ENCODE data around the gene MBOAT2. TPM values are rescaled to one million over a fixed set of nuclear protein-coding genes. Genes with fewer than 3 reads are reported as not detected.
A peak's percentile ranks its signal among the peaks of the same experiment; 100 is the strongest.

Gene MBOAT2
- total RNA-seq, 4 donors from 2014 or later: 5.7 to 12.6 (median 7.4) TPM

DNA sequence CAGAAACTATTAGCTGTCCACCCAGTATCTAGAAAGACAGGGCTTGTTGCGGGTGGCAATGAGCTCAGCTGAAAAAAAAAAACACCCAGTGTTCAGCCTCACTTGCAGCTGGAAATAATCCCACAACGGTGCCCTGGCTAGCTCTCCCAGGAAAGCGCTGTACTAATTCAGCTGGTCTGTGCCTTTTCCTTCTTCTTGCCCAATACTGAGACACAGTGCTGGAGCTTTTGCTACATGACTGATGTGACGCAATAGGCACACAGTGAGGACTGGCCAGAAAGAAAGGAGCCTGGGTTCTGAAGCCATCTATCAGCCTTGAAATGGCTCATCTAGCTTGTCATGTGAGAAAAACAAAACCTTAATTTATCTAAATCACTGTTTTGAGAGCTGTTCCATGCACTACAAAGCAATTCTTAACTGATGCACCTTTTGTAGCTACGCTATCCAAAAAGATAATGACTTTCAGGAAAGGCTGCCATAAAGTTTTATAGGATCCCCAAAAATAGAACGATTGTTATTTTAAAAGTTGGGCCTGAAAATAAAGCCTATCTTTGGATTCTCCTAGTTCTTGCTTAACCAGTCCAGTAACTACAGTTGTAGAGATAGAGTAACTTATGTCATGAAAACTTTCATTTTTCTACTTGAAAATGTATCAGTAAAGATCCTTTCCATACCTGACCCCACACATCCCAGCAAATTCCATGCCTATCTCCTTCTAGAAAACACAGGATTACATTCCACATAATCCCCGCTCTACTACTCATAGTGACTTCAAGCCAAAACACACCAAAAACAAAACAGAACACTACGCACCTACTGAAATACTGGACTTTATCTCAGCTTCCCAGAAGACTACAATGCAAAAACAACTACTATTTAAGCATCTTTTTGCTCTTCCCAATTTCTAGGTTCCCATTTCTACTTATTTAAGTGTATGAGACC, 181.9 kb downstream of the MBOAT2 start:
- TF ChIP-seq, protein P1, sequence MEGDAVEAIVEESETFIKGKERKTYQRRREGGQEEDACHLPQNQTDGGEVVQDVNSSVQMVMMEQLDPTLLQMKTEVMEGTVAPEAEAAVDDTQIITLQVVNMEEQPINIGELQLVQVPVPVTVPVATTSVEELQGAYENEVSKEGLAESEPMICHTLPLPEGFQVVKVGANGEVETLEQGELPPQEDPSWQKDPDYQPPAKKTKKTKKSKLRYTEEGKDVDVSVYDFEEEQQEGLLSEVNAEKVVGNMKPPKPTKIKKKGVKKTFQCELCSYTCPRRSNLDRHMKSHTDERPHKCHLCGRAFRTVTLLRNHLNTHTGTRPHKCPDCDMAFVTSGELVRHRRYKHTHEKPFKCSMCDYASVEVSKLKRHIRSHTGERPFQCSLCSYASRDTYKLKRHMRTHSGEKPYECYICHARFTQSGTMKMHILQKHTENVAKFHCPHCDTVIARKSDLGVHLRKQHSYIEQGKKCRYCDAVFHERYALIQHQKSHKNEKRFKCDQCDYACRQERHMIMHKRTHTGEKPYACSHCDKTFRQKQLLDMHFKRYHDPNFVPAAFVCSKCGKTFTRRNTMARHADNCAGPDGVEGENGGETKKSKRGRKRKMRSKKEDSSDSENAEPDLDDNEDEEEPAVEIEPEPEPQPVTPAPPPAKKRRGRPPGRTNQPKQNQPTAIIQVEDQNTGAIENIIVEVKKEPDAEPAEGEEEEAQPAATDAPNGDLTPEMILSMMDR (IDR thresholded peaks at IDR 0.05): no peak
- ATAC-seq (ENCODE audit: low FRiP score) (peak; percentile 83), DNase-seq (ENCODE audit: low spot score) (no peak)

DNA sequence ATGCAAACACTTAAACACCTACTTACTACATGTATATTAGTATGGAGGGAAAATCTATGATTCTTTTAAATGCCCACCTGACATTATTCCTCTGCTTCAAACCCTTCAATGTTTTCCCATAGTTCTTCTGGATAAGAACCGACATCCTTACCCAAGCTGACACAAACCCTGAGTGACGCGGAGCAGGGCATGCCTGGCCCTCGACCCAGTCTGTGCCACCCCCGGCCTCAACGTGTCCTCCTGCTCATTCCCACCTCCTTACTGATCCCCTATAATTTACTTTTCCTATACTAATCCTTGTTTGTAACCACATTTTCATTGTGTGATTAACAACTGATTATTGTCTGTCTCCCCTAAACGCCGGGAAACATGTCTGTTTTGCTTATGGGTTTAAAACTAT, 183.5 kb downstream of the MBOAT2 start:
- ATAC-seq (ENCODE audit: low FRiP score) (no peak), DNase-seq (ENCODE audit: low spot score) (no peak)
- TF ChIP-seq, protein P1 (IDR thresholded peaks at IDR 0.05): no peak

DNA sequence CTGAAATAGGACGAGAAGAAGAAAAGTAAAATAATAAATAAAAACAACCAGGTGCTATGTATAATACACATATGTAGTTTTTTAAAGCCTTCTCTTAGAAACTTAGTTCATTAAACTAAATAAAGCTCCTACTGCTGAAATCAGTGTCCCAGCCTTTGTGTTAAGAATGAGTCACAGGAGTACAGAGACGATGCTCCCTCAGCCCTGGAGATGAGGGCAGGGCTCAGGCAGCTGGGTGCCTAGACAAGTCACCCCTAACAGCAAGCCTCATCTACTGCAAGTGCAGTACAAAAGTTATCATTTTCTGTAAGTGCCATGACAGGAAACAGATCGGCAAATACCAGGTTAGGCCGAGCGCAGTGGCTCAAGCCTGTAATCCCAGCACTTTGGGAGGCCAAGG, 184.3 kb downstream of the MBOAT2 start:
- TF ChIP-seq, protein P1 (IDR thresholded peaks at IDR 0.05): no peak
- ATAC-seq (ENCODE audit: low FRiP score) (no peak), DNase-seq (ENCODE audit: low spot score) (no peak)

DNA sequence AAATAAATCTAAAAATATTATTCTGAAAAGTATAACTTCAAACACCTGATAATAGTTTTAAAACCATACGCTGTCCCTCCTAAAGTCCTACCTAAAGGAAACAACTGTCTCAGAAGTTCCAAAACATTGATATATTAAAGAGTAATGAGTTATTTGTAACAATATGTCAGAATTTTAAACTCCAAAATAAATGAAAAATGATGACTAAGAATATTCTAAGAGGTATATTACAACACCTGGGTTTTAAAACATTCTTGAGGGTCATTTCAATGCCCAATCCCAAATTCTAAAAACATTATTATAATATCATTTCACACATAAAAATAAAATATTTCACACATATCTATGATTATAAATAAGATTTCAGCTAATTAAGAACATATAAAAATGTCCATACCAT, 186.3 kb downstream of the MBOAT2 start:
- DNase-seq (ENCODE audit: low spot score): no peak
- TF ChIP-seq, protein P1 (IDR thresholded peaks at IDR 0.05): no peak
- no peak for ATAC-seq (ENCODE audit: low FRiP score)

DNA sequence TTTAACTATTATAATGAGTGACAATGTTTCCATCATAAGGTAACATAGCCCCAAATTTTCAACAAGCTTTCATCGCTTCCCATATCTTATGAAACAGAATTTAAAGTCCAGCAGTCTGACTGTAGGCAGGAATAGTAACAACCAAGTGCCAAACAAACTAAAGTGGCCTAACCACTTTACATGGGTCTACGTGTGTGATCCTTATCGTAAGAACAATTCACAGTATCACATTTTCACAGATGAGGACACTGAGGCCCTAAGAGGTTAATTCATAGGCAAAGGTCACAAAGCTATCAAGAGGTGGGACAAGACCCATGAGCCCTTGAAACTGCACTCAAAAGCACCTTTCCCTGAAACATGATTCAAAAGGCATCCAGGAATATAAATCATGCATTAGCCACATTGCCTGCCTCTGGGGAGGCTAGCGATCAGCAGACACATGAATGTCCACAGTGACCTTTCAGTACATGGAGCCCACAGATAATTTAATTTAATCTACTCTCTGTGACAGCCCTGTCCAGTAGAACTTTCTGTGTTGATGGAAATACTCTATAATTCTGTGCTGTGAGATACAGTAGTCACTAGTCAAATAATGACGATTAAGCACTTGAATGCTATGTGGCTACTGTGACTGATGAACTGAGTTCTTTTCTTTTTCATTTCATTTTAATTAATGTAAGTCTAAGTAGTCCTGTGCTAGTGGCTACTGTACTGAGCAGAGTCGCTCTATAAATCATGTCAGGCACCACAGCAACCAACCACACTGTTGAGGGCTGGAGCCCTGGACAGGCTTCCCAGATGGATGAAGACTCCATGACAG, 196.4 kb downstream of the MBOAT2 start:
- ATAC-seq (ENCODE audit: low FRiP score) (no peak), DNase-seq (ENCODE audit: low spot score) (no peak)
- TF ChIP-seq, protein P1 (IDR thresholded peaks at IDR 0.05): no peak

DNA sequence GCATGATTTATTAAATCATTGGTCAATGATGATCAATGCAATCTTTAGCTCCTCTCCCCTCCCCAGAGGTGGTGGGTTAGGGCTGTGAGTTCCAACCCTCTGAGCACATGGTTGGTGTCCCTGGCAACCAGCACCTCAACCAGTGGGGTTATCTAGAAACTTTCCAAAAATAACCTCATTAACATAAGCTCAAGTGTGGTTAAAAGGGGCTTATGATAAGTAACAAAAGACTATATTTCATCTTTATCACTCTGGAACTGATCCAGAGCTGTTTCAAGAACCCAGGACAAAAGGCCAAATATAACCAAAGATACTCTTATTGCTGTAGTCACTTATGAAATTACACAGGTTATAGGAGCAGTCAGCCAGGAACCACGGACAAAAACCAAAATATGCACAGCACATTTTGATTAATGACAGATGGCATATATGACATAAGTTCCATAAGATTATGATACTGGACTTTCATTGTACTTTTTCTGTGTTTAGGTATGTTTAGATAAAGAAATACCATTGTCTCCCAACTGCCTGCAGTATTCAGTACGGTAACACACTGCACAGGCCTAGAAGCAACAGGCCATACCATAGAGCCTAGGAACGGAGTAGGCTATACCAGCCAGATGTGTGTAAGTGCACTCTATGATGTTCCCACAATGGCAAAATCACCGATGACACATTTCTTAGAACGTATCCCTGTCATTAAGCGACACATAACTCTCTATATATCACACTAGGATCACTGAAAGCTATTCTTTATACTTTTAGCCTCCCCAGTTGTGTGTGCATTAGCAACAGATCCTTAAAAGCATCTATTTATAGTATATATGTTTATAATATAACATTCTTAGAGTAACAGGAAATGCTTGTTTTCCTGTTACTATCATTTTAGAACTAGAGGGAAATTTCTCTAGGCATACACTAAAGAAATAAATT, 197.9 kb downstream of the MBOAT2 start:
- DNase-seq (ENCODE audit: low spot score) (no peak), ATAC-seq (ENCODE audit: low FRiP score) (no peak)
- TF ChIP-seq, protein P1 (IDR thresholded peaks at IDR 0.05): no peak
